Natural killer cell (primary cell): Measurements from ENCODE around the gene SKP2. TPM values are rescaled to one million over a fixed set of nuclear protein-coding genes. Genes with fewer than 3 reads are reported as not detected.

Experiments used
- ATAC-seq, 3 donors: fragments of 150-1000 bp in 2 of 3; fragments of 200-7000 bp in 1 of 3; cut with Tn5 transposase; 1 replicate in 1 of 3; 2 replicates in 2 of 3; pipeline ENCODE4 v1.10.0; 2021; ENCODE audit warnings: mild to moderate bottlenecking in 2 of 3, moderate library complexity in 2 of 3
- DNase-seq, 2 donors: peaks; one replicate each; pipeline versions ENCODE4 v3.0.0 to v3.0.0-alpha.2; 2013 to 2021; ENCODE audit warnings: mixed read lengths in 1 of 2
- H3K27ac ChIP-seq: one replicate; pipeline ENCODE4 v1.5.1; 2013; ENCODE audit warnings: mild to moderate bottlenecking, low read length
- H3K27me3 ChIP-seq: one replicate; pipeline ENCODE4 v1.6.1; 2013; ENCODE audit warnings: low read length; ENCODE audit not compliant: control insufficient read depth, insufficient read depth
- H3K36me3 ChIP-seq: one replicate; pipeline ENCODE4 v1.6.1; 2013; ENCODE audit warnings: low read length; ENCODE audit not compliant: control insufficient read depth, insufficient read depth
- H3K4me1 ChIP-seq: one replicate; pipeline ENCODE4 v1.6.1; 2013; ENCODE audit warnings: low read length; ENCODE audit not compliant: control insufficient read depth, insufficient read depth
- H3K4me3 ChIP-seq: one replicate; pipeline ENCODE4 v1.5.1; 2013; ENCODE audit warnings: low read length
- H3K9me3 ChIP-seq: one replicate; pipeline ENCODE4 v1.6.1; 2013; ENCODE audit warnings: low read length; ENCODE audit not compliant: control insufficient read depth, insufficient read depth
- H3K27ac Mint-ChIP-seq, 2 donors: one replicate each; pipeline ENCODE4 v1.8.0; 2022; ENCODE audit warnings: mild to moderate bottlenecking in 2 of 2, mixed read lengths in 2 of 2, moderate library complexity in 1 of 2
- H3K27me3 Mint-ChIP-seq, 2 donors: one replicate each; pipeline ENCODE4 v1.8.0; 2022; ENCODE audit warnings: low read depth in 2 of 2, mixed read lengths in 2 of 2
- H3K36me3 Mint-ChIP-seq: one replicate; pipeline ENCODE4 v1.8.0; 2022; ENCODE audit warnings: mixed read lengths
- H3K4me1 Mint-ChIP-seq, 2 donors: one replicate each; pipeline ENCODE4 v1.8.0; 2022; ENCODE audit warnings: mixed read lengths in 2 of 2
- H3K4me3 Mint-ChIP-seq: one replicate; pipeline ENCODE4 v1.8.0; 2022; ENCODE audit warnings: mild to moderate bottlenecking, moderate library complexity, mixed read lengths
- H3K9me3 Mint-ChIP-seq, 2 donors: one replicate each; pipeline ENCODE4 v1.8.0; 2022; ENCODE audit warnings: mixed read lengths in 2 of 2
- WGBS: methylation state at CpG from one replicate; pipeline ENCODE4 v1.1.7; 2013; ENCODE audit warnings: missing lambda C conversion rate; ENCODE audit not compliant: insufficient coverage; 5-methylcytosine and 5-hydroxymethylcytosine counted together
- intact Hi-C: fragments of 100-400 bp; cut with micrococcal nuclease; formaldehyde crosslinking; loops from one replicate; pipeline ENCODE4 v1.14.2; 2022
- total RNA-seq, 4 donors: library from RNA; stranded (reverse); fragments of 120-200 nt in 1 of 4; gene quantifications; one replicate each; pipeline versions ENCODE4 v1.2.3 to v1.2.4, GENCODE V29; 2013 to 2022
- TF ChIP-seq, protein P1 (sequence below): fragments of 200-600 bp; IDR thresholded peaks from one replicate; pipeline ENCODE4 v1.8.0; 2022; ENCODE audit warnings: antibody characterized with exemption

Gene SKP2
- total RNA-seq, 3 donors from 2014 or later (not counting 1 experiment from before 2014, with no cell fraction given), result 12.0 to 20.5 (median 15.0) TPM

- Mint-ChIP-seq H3K4me1 (no peaks in the 10 kb centered on the region), H3K4me3 (no peak overlapping the region), H3K36me3 (peaks cover 15% of the 10 kb centered on the region), H3K9me3 (no peaks in the 10 kb centered on the region), H3K27ac (no peak overlapping the region), H3K27me3 (no peaks in the 10 kb centered on the region)
- ATAC-seq (peak in 1 of 3 donors; percentile 76), DNase-seq (peak in 1 of 2 donors; percentile 14)
- Histone ChIP-seq H3K36me3 (peaks cover 71% of the 10 kb centered on the region), H3K9me3 (no peaks in the 10 kb centered on the region), H3K27ac (no peak overlapping the region), H3K4me1 (no peaks in the 10 kb centered on the region), H3K27me3 (no peaks in the 10 kb centered on the region), H3K4me3 (no peak overlapping the region)
- intact Hi-C loops, result no loop called here
- 78% methylated on average over 4 of the region's 4 CpGs for WGBS
- TF ChIP-seq, protein P1, sequence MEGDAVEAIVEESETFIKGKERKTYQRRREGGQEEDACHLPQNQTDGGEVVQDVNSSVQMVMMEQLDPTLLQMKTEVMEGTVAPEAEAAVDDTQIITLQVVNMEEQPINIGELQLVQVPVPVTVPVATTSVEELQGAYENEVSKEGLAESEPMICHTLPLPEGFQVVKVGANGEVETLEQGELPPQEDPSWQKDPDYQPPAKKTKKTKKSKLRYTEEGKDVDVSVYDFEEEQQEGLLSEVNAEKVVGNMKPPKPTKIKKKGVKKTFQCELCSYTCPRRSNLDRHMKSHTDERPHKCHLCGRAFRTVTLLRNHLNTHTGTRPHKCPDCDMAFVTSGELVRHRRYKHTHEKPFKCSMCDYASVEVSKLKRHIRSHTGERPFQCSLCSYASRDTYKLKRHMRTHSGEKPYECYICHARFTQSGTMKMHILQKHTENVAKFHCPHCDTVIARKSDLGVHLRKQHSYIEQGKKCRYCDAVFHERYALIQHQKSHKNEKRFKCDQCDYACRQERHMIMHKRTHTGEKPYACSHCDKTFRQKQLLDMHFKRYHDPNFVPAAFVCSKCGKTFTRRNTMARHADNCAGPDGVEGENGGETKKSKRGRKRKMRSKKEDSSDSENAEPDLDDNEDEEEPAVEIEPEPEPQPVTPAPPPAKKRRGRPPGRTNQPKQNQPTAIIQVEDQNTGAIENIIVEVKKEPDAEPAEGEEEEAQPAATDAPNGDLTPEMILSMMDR, result no peak
These were observed 16.8 kb downstream of the SKP2 start for GRCh38 chr5:36168737-36169136.

DNA sequence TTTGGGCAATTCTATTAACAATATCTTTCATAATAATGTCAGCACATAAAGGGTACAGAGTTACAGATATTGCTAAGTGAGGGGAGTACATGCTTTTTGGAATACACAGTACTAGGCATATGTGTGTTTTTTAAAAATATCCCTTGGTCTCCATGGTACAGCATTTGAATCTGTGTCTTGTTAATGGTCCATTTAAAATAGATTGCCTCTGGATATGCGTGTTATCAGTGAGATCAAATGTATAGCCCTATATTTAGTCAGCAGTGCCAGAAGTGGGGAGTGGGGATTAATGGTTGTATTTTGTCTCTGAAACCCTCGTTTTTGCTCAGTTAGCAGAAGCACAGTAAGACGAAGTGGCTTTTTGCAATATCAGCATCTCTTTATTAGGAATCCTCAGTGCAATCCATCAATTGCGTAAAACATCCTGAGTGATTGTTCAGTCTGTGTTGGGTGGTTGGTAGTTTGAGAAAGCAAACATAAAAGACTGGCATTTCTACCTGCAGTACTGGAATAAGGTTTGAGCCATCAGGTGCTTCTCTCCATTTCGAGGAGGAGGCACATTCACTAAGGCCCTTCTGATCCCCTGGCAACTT is 19.0 kb downstream of the SKP2 start:
- Mint-ChIP-seq H3K27me3 (no peaks in the 10 kb centered on the region), H3K4me3 (no peak overlapping the region), H3K4me1 (no peaks in the 10 kb centered on the region), H3K27ac (no peak overlapping the region), H3K36me3 (peaks cover 23% of the 10 kb centered on the region), H3K9me3 (no peaks in the 10 kb centered on the region)
- Histone ChIP-seq H3K4me3 (no peak overlapping the region), H3K27ac (no peak overlapping the region), H3K9me3 (no peaks in the 10 kb centered on the region), H3K27me3 (no peaks in the 10 kb centered on the region), H3K4me1 (no peaks in the 10 kb centered on the region), H3K36me3 (peaks cover 76% of the 10 kb centered on the region)
- intact Hi-C loops, result no loop called here
- WGBS, result 93% methylated on average over 5 of the region's 5 CpGs
- DNase-seq, result no peak
- no peak for ATAC-seq
- TF ChIP-seq, protein P1, result no peak

GRCh38 chr5:36172599-36172998 is 20.7 kb downstream of the SKP2 start:
- intact Hi-C loops, result no loop called here
- no peak overlapping the region for H3K27ac ChIP-seq
- H3K27me3 ChIP-seq, result no peaks in the 10 kb centered on the region
- H3K4me1 ChIP-seq, result no peaks in the 10 kb centered on the region
- H3K4me3 Mint-ChIP-seq, result no peak overlapping the region
- H3K36me3 Mint-ChIP-seq, result peaks cover 26% of the 10 kb centered on the region
- H3K9me3 ChIP-seq, result no peaks in the 10 kb centered on the region
- H3K4me3 ChIP-seq, result no peak overlapping the region
- WGBS, result no CpG with 5 or more reads among the region's 1 CpG
- H3K27me3 Mint-ChIP-seq, result no peaks in the 10 kb centered on the region
- H3K9me3 Mint-ChIP-seq, result no peaks in the 10 kb centered on the region
- no peaks in the 10 kb centered on the region for H3K4me1 Mint-ChIP-seq
- TF ChIP-seq, protein P1, result no peak
- no peak for DNase-seq
- peaks cover 72% of the 10 kb centered on the region for H3K36me3 ChIP-seq
- no peak overlapping the region for H3K27ac Mint-ChIP-seq
- ATAC-seq, result no peak

- 100% methylated on average over 1 of the region's 2 CpGs for WGBS
- no peak overlapping the region for H3K27ac ChIP-seq
- H3K4me3 ChIP-seq, result no peak overlapping the region
- ATAC-seq (no peak), DNase-seq (no peak)
- H3K27me3 ChIP-seq, result no peaks in the 10 kb centered on the region
- no peaks in the 10 kb centered on the region for H3K4me1 ChIP-seq
- TF ChIP-seq, protein P1, result no peak
- intact Hi-C loops, result no loop called here
- peaks cover 73% of the 10 kb centered on the region for H3K36me3 ChIP-seq
- no peak overlapping the region for H3K4me3 Mint-ChIP-seq
- H3K36me3 Mint-ChIP-seq, result peaks cover 27% of the 10 kb centered on the region
- H3K27me3 Mint-ChIP-seq, result no peaks in the 10 kb centered on the region
- H3K9me3 ChIP-seq, result no peaks in the 10 kb centered on the region
- no peaks in the 10 kb centered on the region for H3K4me1 Mint-ChIP-seq
- no peak overlapping the region for H3K27ac Mint-ChIP-seq
- H3K9me3 Mint-ChIP-seq, result no peaks in the 10 kb centered on the region
These were observed 21.5 kb downstream of the SKP2 start for GRCh38 chr5:36173426-36173825.
